HG03342 (cell line): ENCODE data around the gene ZNF587B.
"Not testable (repeated sequence)": the region's sequence is repeated elsewhere in the genome, so short reads cannot be mapped to it uniquely, and the experiment has no call there.

Source experiments
- ATAC-seq: cut with Tn5 transposase; IDR thresholded peaks from one replicate; pipeline ENCODE4 v1.9.1; 2021; ENCODE audit warnings: mild to moderate bottlenecking, moderate library complexity; ENCODE audit not compliant: unreplicated experiment

The ZNF587B gene

DNA sequence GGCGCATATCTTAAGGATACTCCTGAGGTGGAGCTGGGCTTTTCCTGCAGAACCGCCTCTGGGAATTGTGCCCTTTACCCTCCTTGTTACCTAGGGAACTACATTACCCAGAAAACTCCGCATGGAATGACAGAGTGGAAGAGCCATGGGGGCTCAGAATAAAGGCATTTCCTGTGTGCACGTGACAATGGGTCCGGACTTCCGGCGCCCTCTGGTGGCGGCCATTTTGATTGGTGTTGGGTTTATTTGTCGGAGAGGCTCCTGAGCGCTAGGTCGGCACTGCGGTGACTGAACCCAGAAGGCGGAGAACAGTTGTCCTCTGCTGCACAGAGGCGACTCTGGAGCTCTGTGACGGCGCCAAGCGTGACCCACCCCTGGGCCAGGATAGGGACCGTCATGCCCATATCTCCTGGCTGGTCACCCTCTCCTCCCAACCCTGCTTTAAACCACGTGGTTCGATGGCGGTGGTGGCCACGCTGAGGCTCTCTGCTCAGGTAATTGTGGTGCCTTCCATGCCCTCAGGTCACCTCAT is at the start of gene ZNF587B:
ZNF587B (plus strand) TSS at position 229 of the 532 bp plus-strand sequence; CDS start at position 459, 230 bp downstream.
- ATAC-seq: no peak

DNA sequence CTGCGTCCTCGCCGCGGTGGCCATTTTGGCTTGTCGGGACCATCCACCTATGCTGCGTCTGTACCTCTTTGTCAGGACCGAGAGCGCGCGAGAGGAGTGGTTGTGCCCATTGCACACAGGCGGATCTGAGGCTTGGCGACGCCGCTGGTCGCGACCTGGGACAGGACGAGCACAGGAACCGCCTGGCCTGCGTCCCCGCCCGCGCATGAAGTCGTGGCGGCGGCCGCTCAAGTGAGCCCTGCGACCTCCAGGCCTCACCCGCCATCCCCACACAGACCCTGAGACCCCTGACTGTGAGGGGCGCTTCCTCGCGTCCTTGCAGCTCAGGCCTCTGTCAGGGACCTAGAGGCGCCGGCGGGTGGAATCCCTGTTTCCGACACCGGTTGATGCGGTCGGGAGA is 43.8 kb upstream of the ZNF587B start:
- ATAC-seq: no peak

DNA sequence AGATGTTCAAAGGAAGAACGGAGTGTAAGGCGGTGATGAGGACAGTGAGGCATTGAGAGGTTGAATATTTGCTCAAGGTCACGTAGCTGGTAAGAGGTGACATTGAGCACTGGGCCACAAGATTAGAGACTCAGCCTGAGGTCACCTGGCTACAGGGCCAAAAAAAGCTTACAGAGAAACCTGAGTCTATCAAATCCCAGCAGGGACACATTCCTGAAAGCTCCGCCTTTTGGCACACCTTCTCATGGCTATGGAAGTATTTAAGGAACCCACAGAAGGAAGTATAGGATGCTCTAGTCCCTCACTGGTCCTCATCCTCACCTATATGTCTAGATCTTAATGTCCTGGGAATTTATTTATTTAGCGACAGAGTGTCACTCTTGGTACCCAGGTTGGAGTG is 43.2 kb upstream of the ZNF587B start:
- no peak for ATAC-seq

DNA sequence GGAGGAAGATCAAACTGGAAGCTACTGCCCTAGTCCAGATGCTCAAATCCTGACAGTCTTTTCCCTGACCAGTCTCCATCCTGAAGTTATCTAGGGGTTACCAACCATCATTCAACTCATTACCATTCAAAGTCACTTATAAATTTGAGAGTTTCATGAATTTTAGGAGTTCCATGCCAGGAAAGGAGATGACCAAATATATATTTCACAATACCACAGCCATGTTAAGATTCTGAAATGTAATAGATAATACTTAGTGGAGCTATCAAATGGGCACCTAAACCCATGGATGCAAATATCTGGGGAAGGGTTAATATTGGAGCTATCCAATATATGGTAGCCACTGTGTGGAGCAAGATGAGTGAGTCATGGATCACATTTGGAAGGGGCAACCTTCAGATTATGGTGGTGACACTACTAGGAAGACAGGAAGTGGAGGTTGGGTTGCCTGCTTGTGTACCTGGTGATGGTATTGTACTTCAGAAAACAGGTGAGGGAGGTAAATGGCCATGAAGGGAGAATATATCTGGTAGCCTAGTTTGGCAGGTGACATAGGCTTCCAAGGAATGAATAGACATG is 41.9 kb upstream of the ZNF587B start:
- ATAC-seq: no peak

DNA sequence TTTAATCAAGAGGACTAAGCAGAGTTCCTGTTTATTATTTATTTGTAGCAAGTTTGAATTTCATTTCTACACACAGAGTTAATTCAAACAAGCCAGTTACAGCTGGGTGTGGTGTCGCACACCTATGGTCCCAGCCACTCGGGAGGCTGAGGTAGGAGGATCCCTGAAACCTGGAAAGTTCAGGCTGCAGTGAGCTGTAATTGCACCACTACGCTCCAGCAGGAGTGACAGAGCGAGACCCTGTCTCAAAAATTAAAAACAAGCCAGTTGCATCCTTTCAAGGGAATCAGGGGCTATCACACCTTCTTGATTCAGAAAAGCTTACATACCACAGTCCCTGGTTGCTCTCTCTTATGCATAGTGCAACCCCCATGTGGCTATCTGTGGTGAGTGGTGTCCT is 40.8 kb upstream of the ZNF587B start:
- ATAC-seq: no peak

DNA sequence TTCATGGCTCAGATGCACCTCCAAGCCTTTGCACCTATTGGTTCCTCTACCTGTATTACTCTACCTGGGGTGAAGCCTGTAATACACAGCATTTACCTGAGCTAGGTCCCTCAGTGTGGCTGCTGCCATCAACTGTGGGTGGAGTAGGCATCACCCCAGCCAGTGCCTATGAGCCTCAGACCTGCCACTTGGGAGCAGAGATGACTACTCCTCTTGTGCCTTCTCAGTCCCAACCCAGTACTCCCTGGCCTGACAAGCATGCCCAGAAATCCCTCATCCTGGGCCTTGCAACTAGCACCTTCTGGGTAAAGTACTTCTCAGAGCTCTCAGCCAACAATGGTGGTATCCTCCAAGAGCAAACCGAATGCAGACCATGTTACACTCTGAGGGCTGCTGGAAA is 33.5 kb upstream of the ZNF587B start:
- not testable (repeated sequence) for ATAC-seq

DNA sequence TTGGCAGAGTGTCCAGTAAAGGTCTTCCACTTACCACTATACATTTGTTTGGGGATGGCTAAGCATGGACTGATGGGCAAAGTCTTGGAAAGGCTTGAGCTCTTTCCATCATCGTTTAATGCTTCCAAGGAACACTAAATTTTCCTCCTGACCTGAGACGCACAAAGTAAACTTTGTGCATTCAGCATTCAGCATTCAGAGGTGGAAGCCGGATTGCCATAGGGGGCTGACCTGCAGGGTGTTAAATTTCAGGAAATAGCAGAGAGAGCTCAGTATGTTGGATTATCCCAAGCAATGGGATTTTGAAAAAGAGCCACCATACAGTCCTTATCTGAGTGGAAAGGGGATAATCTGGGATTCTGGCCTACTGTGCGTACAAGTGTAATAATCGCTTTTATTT is 29.4 kb upstream of the ZNF587B start:
- no peak for ATAC-seq

DNA sequence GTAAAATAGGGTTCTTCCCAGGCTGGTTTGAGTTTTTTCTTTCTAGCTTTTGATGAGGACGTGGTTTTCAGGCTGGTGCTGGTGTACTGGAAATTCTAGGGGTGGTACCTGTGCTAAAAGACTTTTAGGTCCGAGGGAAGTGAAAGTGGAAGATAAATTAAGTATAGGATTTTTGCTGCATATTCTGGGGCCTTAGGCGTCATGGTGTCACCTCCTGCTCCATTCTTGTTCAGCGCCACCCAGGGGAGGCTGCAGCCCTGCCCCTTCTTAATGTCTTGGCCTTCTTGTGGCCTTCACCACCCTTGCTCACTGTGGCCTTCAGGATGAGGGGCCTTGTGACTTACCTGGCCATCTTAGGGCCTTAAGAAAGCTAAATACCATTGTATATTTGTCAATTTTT is 27.8 kb upstream of the ZNF587B start:
- ATAC-seq: no peak

DNA sequence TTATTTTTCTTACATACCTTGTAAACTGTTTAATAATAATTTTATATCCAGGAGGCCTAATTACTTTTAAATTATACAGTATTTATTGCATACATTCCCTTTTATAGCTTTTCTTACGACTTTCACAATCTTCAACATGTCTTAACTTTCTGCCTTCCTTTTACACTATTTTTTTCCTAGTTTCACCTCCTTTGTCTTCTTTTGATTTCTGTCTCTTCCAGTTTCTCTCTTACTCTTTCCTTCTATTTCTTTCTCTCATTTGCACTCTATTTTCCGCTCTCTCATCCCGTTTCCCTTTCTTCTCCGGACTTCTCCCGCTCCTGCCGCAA is 26.9 kb upstream of the ZNF587B start:
- no peak for ATAC-seq

DNA sequence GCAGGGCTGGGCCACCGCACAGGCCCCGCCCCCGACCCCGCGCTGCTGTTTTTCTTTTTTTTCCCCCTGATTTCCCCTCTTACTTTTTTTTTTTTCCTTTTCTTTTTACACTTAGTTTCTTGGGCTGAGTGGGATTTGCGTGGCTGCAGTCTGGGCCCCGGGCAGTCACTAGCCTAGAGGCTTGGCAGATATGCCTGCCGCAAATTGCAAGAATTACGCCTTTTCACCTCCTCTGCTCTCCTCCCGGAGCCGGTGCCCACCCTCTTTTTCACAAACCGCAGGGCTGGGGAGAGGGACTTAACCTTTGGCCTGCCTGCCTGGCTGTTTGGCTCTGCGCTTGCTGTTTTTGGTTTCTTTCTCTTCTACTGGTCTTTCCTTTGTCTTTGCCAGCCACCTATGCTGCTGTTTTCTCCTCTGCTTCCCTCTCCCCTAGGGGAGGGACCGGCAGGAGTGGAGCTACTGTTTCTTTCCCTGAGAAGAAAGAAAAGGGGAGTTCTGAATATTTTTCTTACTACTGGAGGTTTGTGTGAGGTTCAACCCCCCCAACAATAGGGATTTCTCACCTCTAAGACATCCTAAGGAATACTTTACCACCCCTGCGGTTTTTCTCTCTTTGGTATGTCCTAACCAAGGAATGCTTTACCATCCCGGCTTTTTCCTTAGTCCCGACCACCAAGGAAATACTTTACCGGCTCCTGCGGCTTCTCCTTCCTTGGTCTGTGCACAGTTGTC is 26.3 kb upstream of the ZNF587B start:
- no peak for ATAC-seq

DNA sequence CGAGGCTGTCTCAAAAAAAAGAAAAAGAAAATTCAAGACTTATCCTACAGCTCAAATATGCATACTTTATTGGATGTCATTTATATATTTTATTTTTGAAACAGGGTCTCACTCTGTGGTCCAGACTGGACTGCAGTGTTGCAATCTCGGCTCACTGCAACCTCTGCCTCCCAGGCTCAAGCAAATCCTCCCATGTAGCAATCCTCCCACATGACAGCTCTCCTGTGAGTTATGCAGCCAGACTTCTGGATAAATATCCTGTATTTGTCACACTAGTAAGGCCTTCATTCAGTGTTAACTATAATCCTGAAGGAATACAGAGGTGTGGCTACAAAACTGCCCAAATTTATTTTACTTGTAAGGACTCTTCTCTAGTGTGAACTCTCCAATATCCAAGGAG is 22.6 kb upstream of the ZNF587B start:
- ATAC-seq: no peak

DNA sequence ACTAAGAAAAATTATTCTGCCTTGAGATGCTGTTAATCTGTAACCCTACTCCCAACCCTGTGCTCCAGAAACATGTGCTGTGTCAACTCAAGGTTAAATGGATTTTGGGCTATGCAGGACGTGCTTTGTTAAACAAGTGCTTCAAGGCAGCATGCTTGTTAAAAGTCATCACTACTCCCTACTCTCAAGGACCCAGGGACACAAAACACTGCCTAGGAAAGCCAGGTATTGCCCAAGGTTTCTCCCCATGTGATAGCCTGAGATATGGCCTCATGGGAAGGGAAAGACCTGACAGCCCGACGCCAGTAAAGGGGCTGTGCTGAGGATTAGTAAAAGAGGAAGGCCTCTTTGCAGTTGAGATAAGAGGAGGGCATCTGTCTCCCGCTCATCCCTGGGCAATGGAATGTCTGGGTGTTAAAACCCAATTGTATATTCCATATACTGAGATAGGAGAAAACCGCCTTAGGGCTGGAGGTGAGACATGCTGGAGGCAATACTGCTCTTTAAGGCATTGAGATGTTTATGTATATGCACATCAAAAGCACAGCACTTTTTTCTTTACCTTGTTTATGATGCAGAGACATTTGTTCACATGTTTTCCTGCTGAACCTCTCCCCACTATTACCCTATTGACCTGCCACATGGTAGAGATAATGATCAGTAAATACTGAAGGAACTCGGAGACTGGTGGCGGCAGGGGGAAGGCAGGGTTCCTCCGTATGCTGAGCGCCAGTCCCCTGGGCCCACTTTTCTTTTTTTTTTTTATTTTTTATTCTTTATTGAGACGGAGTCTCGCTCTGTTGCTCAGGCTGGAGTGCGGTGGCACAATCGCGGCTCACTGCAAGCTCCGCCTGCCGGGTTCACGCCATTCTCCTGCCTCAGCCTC is 19.4 kb upstream of the ZNF587B start:
- ATAC-seq: not testable (repeated sequence)

DNA sequence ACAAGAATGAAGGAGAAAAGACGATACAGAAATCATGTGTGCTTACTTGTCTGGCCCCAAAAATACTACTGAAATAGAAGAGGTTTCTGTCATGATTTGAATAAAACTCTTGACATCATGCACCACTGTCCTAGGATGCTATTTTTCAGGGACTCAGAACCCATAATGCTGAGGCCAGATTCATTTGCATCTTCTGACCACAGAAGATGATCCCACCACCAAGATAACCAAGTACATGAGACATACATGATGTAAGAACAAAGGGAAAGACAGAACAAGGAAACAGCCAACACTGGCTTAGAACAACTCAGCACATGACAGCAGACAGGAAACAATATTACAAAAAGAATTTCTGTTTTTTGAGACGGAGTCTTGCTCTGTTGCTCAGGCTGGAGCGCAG is 17.9 kb upstream of the ZNF587B start:
- no peak for ATAC-seq

DNA sequence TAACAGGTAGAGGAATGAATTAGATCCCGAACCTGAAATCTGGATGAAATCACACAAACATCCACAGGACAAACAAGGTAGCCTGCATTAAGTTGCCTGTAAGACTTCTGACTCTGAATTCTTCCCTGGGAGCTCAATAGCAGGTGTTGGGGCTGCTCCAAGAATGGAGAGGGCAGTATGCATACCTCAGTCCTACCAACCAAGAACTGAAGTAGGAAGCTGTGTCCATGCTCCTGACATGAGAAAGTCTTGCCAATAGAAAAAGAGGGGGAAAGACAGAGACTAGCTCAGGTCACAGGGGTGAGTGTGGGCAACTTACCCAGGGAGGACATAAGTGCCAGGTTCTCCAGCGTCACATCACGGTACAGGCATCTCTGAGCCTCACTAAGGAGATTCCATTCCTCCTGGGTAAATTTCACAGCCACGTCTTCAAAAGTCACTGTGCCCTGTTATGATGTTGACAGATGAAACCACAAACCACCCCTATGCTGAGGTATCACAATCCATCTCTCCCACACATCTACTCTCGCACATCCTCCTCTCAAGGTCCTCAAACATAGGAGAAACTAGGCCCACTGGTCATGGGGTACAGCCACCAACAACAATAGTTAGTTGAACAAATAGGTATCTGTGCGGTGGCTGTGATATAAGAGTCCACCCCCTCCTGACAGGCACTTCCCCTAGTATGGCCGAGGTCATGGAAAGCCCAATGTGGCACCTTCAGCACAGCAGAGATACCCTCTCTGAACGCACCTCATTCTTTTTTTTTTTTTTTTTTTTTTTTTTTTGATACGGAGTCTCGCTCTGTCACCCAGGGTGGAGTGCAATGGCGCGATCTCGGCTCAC is 16.9 kb upstream of the ZNF587B start:
- ATAC-seq: not testable (repeated sequence)

DNA sequence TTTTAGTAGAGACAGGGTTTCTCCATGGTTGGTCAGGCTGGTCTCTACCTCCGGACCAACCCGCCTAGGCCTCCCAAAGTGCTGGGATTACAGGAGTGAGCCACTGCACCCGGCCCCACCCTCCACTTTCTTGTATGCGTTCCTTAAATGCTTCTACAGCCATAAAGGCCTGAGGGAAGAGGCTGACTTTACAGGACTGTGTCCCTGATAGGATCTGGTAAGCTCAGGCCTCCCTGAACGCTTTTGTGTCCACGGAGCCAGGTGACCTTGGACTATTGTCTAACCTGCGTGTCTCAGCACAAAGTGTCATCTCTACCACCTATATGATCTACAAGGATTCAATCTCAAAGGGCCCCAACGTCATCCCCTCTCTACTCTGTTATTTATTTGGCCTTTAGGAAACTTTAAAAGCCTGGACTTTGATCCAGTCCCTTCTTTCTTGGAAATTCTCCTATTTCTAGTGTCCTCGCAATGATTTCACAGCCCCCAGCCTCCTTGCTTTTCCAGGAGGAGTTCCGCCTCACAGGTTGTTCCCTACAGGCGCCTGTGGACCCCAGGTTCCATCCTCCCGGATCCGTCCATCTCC is 16.1 kb upstream of the ZNF587B start:
- ATAC-seq: no peak

DNA sequence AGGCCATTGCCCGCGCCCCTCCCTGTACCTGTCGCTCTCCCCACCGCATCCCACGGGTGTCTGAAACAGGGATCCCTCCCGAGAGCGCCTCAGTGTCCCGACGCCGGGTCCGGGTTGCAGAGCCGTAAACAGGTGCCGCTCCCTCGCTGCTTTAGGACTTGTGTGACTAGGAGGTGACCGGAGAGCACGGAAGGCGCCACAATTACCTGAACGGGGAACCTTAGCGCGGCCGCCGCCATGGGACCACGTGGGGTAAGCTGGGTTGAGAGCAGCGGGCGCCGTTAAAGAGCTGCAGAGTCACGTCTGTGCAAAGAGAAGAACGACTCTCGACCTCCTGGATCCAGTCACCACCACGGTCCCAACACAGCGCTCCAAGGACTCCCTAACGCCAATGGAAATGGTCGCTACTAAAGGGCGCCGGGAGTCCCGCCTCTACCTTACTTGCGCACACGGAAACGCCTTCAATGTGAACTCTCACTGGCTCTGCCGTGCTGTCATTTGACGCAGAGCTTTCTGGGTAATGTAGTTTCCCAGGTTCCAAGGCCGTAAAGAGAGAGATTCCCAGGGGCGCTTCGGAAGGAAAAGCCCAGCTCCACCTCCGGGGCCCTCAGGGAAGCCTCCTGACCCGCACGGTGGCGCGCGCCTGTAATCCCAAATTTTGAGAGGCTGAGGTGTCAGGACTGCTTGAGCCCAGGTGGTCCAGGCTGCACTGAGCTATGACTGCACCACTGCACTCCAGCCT is 15.4 kb upstream of the ZNF587B start, which contains the start of gene ZNF552:
ZNF552 (minus strand) TSS at position 409 of the 742 bp plus-strand sequence; CDS start at position 239, 170 bp downstream.
- peak; percentile 70 for ATAC-seq

DNA sequence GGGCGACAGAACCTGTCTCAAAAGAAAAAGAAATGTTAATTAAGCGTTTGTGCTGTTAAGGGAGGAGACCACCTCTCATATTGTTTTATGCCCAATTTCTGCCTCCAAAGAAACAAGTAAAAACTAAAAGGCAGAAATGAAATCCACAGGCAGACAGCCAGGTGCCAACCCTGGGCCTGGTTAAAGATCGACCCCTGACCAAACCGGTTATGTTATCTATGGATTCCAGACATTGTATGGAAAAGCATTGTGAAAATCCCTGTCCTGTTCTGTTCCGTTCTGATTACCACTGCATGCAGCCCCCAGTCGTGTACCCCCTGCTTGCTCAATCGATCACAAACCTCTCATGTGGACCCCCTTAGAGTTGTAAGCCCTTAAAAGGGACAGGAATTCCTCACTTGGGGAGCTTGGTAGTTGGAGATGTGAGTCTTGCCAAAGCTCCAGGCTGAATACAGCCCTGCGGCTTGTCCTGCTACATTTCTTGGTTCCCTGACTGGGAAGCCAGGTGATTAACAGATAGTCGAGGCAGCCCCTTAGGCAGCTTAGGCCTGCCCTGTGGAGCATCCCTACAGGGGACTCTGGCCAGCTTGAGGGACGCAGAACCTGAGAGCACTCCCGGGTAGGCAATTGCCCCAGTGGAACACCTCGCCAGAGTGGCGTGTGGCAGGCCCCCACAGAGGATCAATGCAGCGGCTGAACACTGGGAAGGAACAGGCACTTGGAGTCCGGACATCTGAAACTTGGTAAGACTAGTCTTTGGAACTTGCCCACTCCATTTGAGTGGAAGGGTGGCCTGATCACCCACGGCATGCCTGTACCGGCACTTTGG is 14.6 kb upstream of the ZNF587B start:
- no peak for ATAC-seq

DNA sequence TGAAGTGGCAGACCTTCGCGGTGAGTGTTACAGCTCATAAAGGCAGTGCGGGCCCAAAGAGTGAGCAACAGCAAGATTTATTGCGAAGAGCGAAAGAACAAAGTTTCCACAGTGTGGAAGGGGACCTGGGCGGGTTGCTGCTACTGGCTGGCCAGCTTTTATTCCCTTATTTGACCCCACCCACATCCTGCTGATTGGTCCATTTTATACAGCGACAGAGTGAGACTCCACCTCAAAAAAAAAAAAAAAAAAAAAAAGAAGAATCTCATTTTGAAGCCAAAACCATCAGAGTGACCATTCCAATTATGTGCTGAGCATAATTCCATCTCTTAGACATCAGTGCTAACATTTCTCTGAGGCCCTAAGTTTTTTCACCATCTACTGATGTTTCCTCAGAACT is 13.4 kb upstream of the ZNF587B start:
- ATAC-seq: no peak

DNA sequence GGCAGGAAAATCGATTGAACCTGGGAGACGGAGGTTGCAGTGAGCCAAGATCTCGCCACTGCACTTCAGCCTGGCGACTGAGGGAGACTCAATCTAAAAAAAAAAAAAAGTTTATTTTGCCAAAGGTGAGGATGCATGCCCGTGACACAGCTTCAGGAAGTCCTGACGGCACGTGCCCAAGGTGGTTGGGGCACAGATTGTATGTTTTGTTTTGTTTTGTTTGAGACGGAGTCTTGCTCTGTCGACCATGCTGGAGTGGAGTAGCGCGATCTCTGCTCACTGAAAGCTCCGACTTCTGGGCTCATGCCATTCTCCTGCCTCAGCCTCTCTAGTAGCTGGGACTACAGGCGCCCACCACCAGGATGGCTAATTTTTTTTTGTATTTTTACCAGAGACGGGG is 12.1 kb upstream of the ZNF587B start:
- ATAC-seq: no peak
